PC-9 (cell line): Measurements from ENCODE around the gene PPL.

Source experiments
- CTCF ChIP-seq: fragments of 200-600 bp; sonication (generic); conservative IDR thresholded peaks from 2 replicates; pipeline ENCODE4 v1.6.1; 2017; ENCODE audit warnings: mixed run types, antibody characterized with exemption, mild to moderate bottlenecking, moderate library complexity
- EZH2 ChIP-seq: fragments of 200-600 bp; sonication (generic); IDR thresholded peaks from 2 replicates; pipeline ENCODE4 v1.8.0; 2017; ENCODE audit warnings: antibody characterized with exemption, low read depth

GRCh38 chr16:4904108-4904941 is 32.6 kb downstream of the PPL start:
- TF ChIP-seq EZH2 (no peak), CTCF (no peak)
